GM19455 (cell line): ENCODE measurements around the gene PALMD.

Experiments used
- ATAC-seq: cut with Tn5 transposase; IDR thresholded peaks from one replicate; pipeline ENCODE4 v1.9.1; 2021; ENCODE audit not compliant: unreplicated experiment

Gene PALMD, protein sequence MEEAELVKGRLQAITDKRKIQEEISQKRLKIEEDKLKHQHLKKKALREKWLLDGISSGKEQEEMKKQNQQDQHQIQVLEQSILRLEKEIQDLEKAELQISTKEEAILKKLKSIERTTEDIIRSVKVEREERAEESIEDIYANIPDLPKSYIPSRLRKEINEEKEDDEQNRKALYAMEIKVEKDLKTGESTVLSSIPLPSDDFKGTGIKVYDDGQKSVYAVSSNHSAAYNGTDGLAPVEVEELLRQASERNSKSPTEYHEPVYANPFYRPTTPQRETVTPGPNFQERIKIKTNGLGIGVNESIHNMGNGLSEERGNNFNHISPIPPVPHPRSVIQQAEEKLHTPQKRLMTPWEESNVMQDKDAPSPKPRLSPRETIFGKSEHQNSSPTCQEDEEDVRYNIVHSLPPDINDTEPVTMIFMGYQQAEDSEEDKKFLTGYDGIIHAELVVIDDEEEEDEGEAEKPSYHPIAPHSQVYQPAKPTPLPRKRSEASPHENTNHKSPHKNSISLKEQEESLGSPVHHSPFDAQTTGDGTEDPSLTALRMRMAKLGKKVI

DNA sequence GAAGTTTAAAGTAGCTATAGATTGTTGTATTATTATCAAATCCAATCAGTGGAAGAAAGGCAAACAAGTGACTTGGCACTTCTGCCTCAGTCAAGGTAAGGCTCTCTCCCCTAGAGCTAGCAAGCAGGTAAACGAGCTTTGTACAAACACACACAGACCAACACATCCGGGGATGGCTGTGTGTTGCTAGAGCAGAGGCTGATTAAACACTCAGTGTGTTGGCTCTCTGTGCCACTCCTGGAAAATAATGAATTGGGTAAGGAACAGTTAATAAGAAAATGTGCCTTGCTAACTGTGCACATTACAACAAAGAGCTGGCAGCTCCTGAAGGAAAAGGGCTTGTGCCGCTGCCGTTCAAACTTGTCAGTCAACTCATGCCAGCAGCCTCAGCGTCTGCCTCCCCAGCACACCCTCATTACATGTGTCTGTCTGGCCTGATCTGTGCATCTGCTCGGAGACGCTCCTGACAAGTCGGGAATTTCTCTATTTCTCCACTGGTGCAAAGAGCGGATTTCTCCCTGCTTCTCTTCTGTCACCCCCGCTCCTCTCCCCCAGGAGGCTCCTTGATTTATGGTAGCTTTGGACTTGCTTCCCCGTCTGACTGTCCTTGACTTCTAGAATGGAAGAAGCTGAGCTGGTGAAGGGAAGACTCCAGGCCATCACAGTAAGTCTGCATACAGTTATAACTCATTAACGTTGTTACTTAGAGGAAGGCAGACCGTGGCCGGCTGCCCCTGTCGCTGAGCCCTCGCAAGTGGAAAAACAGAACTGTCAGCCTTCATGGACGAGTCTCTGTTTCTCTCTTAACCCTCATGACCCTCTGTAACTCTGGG lies at the start of gene PALMD:
Gene PALMD, plus strand, starts transcription at position 415 of the 833 bp plus-strand sequence. Its CDS starts 205 bp downstream, at position 620.
- no peak for ATAC-seq

- ATAC-seq, result no peak
These were observed 47.0 kb upstream of the PALMD start for GRCh38 chr1:99598738-99599411.

- ATAC-seq, result no peak
These were observed 46.2 kb upstream of the PALMD start for GRCh38 chr1:99599678-99600175.

GRCh38 chr1:99600782-99601181 lies 45.1 kb upstream of the PALMD start:
- no peak for ATAC-seq

- ATAC-seq, result no peak
These were observed 44.7 kb upstream of the PALMD start for GRCh38 chr1:99601208-99601607.

DNA sequence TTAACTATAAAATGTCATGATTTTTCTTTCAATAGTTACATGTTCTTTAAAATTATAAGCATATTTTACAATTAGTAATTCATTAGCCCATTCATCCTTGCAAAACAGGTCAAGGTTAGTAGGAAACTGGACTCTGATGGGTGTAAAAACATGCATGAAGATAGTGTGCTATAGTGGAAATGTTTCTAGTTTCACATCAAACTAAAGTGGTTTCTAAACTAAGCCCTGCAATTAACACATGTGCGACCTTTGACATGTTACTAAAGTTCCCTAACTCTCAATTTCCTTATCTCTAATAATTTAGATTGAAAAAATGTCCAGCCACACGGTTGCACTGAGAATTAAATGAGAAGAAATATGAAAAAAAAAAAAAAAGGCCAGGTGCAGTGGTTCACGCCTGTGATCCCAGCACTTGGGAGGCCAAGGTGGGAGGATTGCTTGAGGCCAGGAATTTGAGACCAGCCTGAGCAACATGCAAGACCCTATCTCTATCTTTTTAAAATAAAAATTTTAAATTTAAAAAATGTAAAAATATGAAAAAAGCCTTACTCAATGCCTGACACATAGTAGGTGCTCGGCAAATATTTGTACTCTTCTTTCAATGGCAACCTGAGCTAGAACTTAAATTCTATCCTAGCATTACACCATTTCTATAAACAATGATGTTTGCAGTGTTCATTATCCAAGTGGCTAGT lies 44.1 kb upstream of the PALMD start:
- no peak for ATAC-seq

- no peak for ATAC-seq
These were observed 43.4 kb upstream of the PALMD start for GRCh38 chr1:99602404-99602969.

- no peak for ATAC-seq
These were observed 42.0 kb upstream of the PALMD start for GRCh38 chr1:99603699-99604560.

- no peak for ATAC-seq
These were observed 39.6 kb upstream of the PALMD start for GRCh38 chr1:99606306-99606705.

DNA sequence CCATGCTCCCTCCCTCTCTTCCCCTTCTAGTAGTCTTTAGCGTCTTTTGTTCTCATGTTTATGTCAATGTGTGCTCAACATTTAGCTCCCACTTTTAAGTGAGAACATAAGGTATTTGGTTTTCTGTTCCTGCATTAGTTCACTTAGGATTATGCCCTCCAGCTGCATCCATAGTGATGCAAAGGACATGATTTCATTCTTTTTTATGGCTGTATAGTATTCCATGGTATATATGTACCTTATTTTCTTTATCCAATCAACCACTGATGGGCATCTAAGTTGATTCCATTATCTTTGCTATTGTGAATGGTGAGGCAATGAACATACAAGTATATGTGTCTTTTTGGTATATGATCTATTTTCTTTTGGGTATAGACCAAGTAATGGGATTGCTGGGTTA lies 38.3 kb upstream of the PALMD start:
- no peak for ATAC-seq

GRCh38 chr1:99608058-99608457 lies 37.9 kb upstream of the PALMD start:
- ATAC-seq, result no peak

DNA sequence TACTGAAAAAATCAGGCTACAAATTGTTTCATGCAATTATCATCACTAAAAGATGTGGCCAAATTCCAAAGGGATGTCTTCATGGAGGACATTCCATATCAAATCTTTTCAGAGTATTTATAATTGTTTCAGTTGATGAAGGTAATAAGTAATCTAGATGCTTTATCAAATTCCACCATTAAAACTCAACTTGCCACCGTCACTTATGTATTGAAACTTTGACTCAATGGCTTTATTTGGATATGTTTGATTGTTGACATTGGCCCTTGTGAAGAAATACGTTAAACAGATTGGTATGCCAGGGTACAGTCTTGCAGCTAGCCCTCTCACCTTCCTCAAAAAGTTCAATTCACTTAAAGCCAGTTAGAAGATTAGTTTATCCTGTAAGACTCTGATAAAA lies 32.2 kb upstream of the PALMD start:
- no peak for ATAC-seq

DNA sequence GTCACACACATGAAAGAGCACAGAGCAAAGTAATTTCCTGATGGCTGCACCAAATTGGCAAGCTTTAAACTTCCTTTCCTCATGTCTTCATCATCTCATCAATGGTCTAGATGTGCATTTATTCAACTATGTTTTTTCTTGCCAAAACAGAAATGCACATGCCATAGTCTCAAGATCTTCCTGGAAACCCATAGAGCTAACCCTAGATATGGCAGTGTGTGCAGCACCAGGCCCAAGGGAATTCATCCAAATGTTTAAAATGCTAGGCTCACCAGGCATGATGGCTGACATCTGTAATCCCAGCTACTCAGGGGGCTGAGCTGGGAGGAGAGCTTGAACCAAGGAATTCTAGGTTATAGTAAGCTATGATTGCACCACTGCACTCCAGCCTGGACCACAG lies 31.2 kb upstream of the PALMD start:
- ATAC-seq, result no peak

DNA sequence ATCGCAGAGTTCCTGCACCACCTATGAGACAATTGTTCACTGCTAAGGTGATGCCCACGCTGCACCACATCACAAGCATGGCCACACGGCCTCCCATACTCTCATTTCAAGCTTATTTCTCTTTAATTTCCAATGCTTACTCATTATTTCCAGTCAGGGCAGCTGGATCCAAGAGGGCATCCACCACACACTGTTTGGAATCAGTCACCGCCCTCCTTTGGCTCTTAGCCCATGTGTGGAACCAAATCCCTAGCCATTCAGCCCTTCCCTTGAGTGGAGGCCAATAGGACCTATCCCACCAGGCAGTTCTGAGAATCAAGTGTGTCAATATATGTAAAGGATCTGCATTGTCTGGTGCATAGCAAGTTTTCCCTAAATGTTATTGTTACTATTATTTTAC lies 26.3 kb upstream of the PALMD start:
- no peak for ATAC-seq

- no peak for ATAC-seq
These were observed 24.5 kb upstream of the PALMD start for GRCh38 chr1:99621340-99621901.

DNA sequence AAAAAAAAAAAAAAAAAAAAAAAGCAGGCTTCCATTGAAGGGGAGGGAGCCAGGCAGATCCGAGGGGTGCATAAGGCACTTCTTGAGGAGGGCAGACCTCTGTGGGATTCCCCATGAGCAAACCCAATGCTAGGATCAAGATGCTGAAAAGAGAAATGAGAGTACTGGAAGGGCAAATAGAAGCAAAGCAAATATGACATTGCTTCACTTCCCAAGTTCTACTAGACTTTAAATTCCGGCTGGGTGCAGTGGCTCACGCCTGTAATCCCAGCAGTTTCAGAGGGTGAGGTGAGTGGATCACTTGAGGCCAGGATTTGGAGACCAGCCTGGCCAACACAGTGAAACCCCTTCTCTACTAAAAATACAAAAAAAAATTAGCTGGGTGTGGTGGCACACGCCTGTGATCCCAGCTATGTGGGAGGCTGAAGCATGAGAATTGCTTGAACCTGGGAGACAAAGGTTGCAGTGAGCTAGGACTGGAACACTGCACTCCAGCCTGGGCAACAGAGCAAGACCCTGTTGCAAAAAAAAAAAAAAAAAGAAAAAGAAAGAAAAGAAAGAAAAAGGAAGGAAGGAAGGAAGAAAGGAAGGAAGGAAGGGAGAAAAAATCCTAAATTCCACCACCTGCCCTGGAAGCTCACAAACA lies 23.1 kb upstream of the PALMD start:
- no peak for ATAC-seq

- ATAC-seq, result no peak
These were observed 22.4 kb upstream of the PALMD start for GRCh38 chr1:99623554-99623953.

DNA sequence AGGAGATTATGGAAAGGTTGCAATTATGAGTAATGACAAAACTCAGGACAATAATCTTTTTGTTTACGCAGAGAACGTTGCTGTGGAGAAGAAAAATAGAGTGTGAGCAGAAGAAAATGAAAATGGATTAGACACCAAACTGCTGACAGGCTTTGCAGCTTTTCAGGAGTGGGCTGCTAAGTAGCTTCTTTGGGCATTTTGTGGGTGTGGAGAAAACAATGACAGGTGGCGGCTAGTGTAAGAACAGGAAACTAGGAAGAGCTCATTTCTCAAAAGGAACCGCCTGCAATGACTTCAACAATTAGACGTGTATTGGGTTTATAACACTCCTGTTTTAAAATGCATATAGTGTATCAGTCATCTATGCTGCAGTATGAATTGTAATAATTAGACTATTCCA lies 18.3 kb upstream of the PALMD start:
- ATAC-seq, result no peak
